ENCODE measurements around the gene ST6GALNAC1.

Gene ST6GALNAC1

DNA sequence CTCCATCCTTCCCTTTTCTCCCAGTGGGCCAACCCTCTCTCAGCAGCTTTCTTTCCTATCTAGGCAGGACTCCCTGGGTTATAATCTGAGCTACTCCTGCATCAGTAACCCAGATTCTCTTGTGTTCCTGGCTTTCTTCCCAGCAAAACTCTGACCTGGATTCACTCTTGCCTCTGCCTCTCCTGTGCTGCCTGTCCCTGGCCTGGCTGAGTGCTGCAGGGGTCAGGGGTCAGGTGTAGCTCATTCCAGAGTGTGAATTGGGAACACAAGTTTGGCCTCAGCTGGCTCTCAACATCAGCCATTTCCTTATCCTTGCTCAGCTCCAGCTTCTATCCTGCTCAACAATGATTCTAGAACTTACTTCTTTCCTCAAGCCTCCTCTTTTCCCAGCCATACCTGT, 55.4 kb downstream of the ST6GALNAC1 start:
- no peak for DNase-seq (ENCODE audit: low read depth in 2 of 2)
- TF ChIP-seq, protein P1, sequence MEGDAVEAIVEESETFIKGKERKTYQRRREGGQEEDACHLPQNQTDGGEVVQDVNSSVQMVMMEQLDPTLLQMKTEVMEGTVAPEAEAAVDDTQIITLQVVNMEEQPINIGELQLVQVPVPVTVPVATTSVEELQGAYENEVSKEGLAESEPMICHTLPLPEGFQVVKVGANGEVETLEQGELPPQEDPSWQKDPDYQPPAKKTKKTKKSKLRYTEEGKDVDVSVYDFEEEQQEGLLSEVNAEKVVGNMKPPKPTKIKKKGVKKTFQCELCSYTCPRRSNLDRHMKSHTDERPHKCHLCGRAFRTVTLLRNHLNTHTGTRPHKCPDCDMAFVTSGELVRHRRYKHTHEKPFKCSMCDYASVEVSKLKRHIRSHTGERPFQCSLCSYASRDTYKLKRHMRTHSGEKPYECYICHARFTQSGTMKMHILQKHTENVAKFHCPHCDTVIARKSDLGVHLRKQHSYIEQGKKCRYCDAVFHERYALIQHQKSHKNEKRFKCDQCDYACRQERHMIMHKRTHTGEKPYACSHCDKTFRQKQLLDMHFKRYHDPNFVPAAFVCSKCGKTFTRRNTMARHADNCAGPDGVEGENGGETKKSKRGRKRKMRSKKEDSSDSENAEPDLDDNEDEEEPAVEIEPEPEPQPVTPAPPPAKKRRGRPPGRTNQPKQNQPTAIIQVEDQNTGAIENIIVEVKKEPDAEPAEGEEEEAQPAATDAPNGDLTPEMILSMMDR (IDR thresholded peaks at IDR 0.05; ENCODE audit: low read depth, low read length), result no peak
- no peak overlapping the region for H3K4me3 ChIP-seq (replicated peaks in 1 of 2; ENCODE audit: low read depth in 2 of 2, low read length in 2 of 2)

DNA sequence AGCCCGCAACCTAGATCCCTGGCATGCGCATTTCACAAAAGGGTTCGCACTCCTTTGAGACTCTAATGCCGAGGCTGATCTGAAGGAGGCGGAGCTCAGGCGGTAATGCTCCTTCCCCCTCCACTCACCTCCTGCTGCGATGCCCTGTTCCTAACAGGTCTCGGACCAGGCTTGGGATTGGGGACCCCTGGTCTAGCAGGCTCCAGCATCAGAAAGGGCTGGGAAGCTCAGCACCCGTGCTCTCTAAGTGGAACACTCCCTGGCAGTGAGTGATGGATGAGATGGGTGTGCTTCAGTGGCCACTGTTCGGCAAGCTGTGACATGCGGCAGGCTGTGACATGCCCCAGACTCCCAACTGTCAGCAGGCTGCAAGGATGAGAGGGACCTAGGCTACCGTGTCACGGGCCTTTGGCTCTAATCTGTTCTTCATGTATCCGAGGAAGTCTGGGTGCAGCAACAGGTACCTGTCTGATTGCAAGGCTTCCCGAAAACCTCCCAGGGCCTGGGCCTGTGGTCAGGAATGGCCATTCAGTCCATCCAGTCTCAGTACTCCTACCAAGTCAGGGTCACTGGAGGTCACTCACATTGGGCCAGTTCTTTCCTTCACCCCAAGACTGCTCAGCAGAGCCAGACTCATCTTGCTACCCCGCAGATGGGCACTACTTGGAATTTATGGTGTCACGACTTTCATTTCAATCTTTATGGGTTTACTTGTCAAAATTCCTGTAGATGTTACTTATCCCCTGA, 56.6 kb downstream of the ST6GALNAC1 start:
- no peak overlapping the region for H3K4me3 ChIP-seq (replicated peaks in 1 of 2; ENCODE audit: low read depth in 2 of 2, low read length in 2 of 2)
- TF ChIP-seq, protein P1 (IDR thresholded peaks at IDR 0.05; ENCODE audit: low read depth, low read length), result no peak
- no peak for DNase-seq (ENCODE audit: low read depth in 2 of 2)

DNA sequence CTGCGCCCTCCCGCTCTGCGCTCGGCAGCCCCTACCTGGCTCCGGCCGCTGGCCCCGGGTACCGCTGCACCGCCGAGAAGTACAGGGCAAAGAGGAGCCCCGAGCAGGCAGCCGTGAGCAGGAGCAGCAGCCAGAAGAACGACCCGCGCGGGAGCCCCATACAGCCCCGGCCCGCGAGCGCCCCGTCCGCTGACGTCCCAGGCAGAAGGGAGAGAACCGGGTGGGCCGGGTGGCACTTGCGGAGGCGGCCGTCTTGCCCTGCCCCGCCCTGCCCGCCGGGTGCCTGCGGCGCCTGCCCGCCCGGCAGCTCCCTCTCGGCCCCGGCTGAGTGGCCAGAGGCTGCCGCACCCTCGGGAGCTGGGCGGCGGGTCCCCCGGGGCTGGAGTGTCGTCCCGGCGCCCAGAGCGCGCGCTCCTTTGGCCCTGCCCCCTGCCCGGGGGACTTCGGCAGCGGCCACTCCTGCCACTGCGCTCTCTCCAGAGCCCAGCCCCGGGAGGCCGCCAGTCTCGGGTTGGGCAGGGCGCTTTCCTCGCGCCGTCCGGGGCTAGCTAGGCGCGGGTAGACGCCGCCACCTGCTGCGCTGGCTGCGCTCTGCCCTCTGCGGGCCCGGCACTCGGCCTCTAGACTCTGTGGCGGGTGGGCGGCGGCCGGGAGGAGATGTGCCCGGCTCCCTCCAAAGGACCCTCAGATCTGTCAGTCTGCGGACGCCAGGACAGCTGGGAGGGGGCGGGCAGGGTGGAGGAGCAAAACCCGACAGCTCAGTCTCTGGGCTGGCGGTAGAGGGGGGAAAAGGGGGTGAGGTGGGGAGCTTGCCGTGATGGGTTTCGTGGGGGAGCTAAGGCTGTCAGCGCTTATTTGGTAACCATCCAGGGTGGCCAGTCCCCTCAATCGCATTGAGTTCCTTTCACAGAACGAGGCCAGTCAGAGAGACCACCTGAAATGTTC, 57.6 kb downstream of the ST6GALNAC1 start, which contains the start of gene ST6GALNAC2:
Gene ST6GALNAC2 (minus strand): TSS at position 212 of the 945 bp plus-strand sequence. CDS start 52 bp downstream, at position 160.
- TF ChIP-seq, protein P1 (IDR thresholded peaks at IDR 0.05; ENCODE audit: low read depth, low read length), result peak; percentile 5
- H3K4me3 ChIP-seq (replicated peaks in 1 of 2; ENCODE audit: low read depth in 2 of 2, low read length in 2 of 2), result peak within 1 kb of the TSS; percentile 47
- peak in 1 of 2 donors; percentile 51 for DNase-seq (ENCODE audit: low read depth in 2 of 2)

DNA sequence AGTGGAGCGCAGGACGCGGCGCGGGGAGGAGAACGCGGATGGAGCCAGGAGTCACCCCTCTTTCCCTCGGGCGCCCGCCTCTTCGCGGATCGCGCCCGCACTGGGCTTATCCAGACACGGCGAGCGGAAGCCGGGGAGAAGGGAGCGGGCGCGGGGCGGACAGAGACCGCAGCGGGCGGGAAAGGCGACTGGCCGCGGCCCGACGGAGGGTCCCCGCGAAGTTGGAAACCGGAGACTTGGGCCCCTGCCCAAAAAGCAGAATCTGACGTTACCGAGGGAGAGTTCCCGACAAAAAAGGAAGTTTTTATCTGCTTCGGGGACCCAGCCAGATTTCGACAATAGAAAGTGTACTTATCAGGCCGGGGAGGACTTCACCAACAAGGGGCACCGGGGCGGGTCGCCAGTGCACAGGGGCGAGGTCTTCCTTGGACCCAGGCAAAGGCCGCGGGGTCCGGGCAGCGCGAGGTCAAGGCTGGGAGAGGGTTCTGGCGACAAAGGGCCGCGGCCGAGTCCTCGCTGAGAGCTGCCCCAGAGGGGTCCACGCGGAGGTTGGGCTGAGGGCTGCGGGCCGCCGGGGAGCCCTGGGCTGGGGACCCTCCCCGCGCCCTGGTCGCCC, 58.4 kb downstream of the ST6GALNAC1 start:
- peak overlapping the region; percentile 47 for H3K4me3 ChIP-seq (replicated peaks in 1 of 2; ENCODE audit: low read depth in 2 of 2, low read length in 2 of 2)
- TF ChIP-seq, protein P1 (IDR thresholded peaks at IDR 0.05; ENCODE audit: low read depth, low read length), result no peak
- DNase-seq (ENCODE audit: low read depth in 2 of 2), result no peak

DNA sequence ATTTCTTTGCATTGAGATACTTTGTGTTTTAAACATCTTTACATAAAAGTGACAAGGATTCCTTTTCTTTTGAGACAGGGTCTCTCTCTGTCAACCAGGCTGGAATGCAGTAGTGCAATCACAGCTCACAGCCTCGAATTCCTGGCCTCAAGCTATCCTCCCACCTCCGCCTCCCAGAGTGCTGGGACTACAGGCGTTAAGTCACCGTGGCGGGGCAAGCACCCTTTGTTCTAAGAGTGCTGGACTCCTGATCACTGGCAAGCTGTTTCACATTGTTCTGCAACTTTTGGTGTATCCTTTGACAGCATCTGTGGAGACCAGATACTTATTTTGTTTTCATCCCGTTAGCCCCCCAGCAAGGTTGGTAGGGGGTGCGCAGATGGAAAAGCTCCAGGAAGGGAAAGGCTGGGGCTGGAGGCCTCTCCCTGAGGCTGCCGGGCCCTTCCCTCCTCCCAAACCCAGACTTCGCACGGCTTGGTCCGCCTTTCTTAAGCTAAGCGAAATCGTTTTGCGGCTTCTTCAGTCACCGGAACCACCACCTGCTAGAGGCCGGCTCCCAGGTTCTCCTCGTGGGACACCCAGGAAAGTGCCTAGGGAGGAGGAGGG, 59.0 kb downstream of the ST6GALNAC1 start:
- no peak for DNase-seq (ENCODE audit: low read depth in 2 of 2)
- TF ChIP-seq, protein P1 (IDR thresholded peaks at IDR 0.05; ENCODE audit: low read depth, low read length), result no peak
- peak overlapping the region; percentile 47 for H3K4me3 ChIP-seq (replicated peaks in 1 of 2; ENCODE audit: low read depth in 2 of 2, low read length in 2 of 2)

DNA sequence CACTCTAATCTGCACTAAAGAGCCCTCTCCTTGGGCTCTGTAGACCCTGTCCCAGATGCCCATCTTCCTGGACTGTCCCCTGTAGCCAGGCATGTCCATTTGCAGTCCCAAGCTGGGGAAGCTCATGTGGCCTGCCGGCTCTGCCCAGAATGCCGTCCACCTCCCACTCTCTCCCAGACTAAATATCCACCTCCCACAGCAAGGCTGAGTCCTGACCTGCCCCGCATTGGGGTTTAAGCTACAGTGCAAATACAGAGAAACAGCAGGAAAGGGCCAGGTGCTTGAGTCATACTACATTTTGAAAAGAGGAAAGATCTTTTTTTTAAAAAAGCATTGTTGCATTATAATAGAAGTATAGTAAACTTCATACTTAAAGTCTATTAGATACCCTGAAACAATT, 60.9 kb downstream of the ST6GALNAC1 start:
- TF ChIP-seq, protein P1 (IDR thresholded peaks at IDR 0.05; ENCODE audit: low read depth, low read length), result no peak
- no peak overlapping the region for H3K4me3 ChIP-seq (replicated peaks in 1 of 2; ENCODE audit: low read depth in 2 of 2, low read length in 2 of 2)
- no peak for DNase-seq (ENCODE audit: low read depth in 2 of 2)

Data from cardiac fibroblast (primary cell).